AG04450 (cell line): ENCODE measurements around the gene ACVR2B. TPM values are rescaled to one million over a fixed set of nuclear protein-coding genes. Genes with fewer than 3 reads are reported as not detected.

Experiments
- CTCF ChIA-PET: fragments of 300-600, 350-600 bp; formaldehyde crosslinking; extraction: SDS; loops from one replicate; lab custom pipeline; 2022; ENCODE audit warnings: antibody characterized with exemption, inconsistent platforms; lab: Charles Lee
- POLR2A ChIA-PET: fragments of 350-600 bp; formaldehyde crosslinking; extraction: SDS; loops from one replicate; lab custom pipeline; 2021; ENCODE audit warnings: antibody characterized with exemption, inconsistent platforms; lab: Yijun Ruan, JAX
- DNase-seq: peaks from one replicate; pipeline ENCODE4 v3.0.0-alpha.2; 2011; ENCODE audit warnings: low read depth, low spot score
- H3K27ac ChIP-seq: one replicate; pipeline ENCODE4 v1.5.1; 2012; ENCODE audit warnings: low read depth, low read length, control low read depth
- H3K27me3 ChIP-seq: one replicate; pipeline ENCODE4 v1.6.0; 2012; ENCODE audit warnings: low read length; ENCODE audit not compliant: control insufficient read depth, insufficient read depth
- H3K4me3 ChIP-seq: 2 replicates; pipeline ENCODE4 v1.5.1; 2011; ENCODE audit warnings: mild to moderate bottlenecking, low read depth, low read length, control low read depth
- H3K9me3 ChIP-seq: 2 replicates; pipeline ENCODE4 v1.5.1; 2012; ENCODE audit warnings: low read length; ENCODE audit not compliant: control insufficient read depth, insufficient read depth
- polyA plus RNA-seq: library from polyadenylated mRNA; depleted of rRNA; stranded (reverse); fragments of >200 nt; gene quantifications from 2 replicates; pipeline ENCODE4 v1.2.3, GENCODE V29; 2011
- TF ChIP-seq, protein P1 (sequence below): IDR thresholded peaks from 2 replicates; pipeline ENCODE4 v1.5.1; 2011; ENCODE audit warnings: low read depth, low read length, control low read depth, inconsistent platforms

ACVR2B gene
- polyA plus RNA-seq, 1 experiment: 1.0 TPM

- TF ChIP-seq, protein P1, sequence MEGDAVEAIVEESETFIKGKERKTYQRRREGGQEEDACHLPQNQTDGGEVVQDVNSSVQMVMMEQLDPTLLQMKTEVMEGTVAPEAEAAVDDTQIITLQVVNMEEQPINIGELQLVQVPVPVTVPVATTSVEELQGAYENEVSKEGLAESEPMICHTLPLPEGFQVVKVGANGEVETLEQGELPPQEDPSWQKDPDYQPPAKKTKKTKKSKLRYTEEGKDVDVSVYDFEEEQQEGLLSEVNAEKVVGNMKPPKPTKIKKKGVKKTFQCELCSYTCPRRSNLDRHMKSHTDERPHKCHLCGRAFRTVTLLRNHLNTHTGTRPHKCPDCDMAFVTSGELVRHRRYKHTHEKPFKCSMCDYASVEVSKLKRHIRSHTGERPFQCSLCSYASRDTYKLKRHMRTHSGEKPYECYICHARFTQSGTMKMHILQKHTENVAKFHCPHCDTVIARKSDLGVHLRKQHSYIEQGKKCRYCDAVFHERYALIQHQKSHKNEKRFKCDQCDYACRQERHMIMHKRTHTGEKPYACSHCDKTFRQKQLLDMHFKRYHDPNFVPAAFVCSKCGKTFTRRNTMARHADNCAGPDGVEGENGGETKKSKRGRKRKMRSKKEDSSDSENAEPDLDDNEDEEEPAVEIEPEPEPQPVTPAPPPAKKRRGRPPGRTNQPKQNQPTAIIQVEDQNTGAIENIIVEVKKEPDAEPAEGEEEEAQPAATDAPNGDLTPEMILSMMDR: no peak
- Histone ChIP-seq H3K27ac (no peak overlapping the region), H3K27me3 (no peaks in the 10 kb centered on the region), H3K9me3 (no peaks in the 10 kb centered on the region; the same call in 1 of the 2 replicates), H3K4me3 (peak overlapping the region; percentile 70)
- no peak for DNase-seq
- ChIA-PET CTCF (interaction anchor here (1.1 to 1.7 kb wide), 2 partner anchors 26 to 108 kb away, joined by 3 to 5 read pairs; no protein-coding TSS in a partner anchor), POLR2A (no interaction called here)
Measured at GRCh38 chr3:38453913-38454177, 155 bp downstream of the ACVR2B start.

GRCh38 chr3:38454178-38454883, 641 bp downstream of the ACVR2B start:
- POLR2A ChIA-PET: no interaction called here
- TF ChIP-seq, protein P1: no peak
- no peak overlapping the region for H3K27ac ChIP-seq

GRCh38 chr3:38454884-38455638, 1.4 kb downstream of the ACVR2B start:
- Histone ChIP-seq H3K27ac (no peak overlapping the region), H3K4me3 (peak overlapping the region; percentile 70), H3K9me3 (no peaks in the 10 kb centered on the region; the same call in 1 of the 2 replicates), H3K27me3 (no peaks in the 10 kb centered on the region)
- ChIA-PET POLR2A (interaction anchor here (0.8 kb wide), 1 partner anchor 37 kb away, joined by 3 read pairs; no protein-coding TSS in a partner anchor), CTCF (interaction anchor here (1.1 to 4.2 kb wide), 2 partner anchors 25 to 108 kb away, joined by 3 to 22 read pairs; partner anchors contain the start of gene XYLB)
- TF ChIP-seq, protein P1: no peak
- DNase-seq: no peak

More at GRCh38 chr3:38454178-38454883, 641 bp downstream of the ACVR2B start:
- CTCF ChIA-PET: interaction anchor here (1.1 kb wide), 1 partner anchor 108 kb away, joined by 3 read pairs; the partner anchor contains the start of gene XYLB
- Histone ChIP-seq H3K9me3 (no peaks in the 10 kb centered on the region; the same call in 1 of the 2 replicates), H3K4me3 (peak overlapping the region; percentile 70), H3K27me3 (no peaks in the 10 kb centered on the region)
- DNase-seq: no peak

GRCh38 chr3:38455639-38456430, 2.1 kb downstream of the ACVR2B start:
- no peaks in the 10 kb centered on the region; the same call in 1 of the 2 replicates for H3K9me3 ChIP-seq
- CTCF ChIA-PET: interaction anchor here (0.6 to 4.2 kb wide), 5 partner anchors 10 to 109 kb away, joined by 3 to 22 read pairs (median 5); partner anchors contain the start of genes EXOG and XYLB
- peak overlapping the region; percentile 70 for H3K4me3 ChIP-seq
- DNase-seq: peak; percentile 3
- no peak overlapping the region for H3K27ac ChIP-seq
- TF ChIP-seq, protein P1: no peak
- no peaks in the 10 kb centered on the region for H3K27me3 ChIP-seq
- POLR2A ChIA-PET: interaction anchor here (0.8 kb wide), 1 partner anchor 36 kb away, joined by 3 read pairs; no protein-coding TSS in a partner anchor
